GM23248 (cell line): ENCODE data around the gene LTBP3.

Experiments used
- EZH2 ChIP-seq: fragments of 200-600 bp; sonication (generic); IDR thresholded peaks from 2 replicates; pipeline ENCODE4 v1.6.1; 2018; ENCODE audit warnings: antibody characterized with exemption, mild to moderate bottlenecking; ENCODE audit not compliant: insufficient read depth, poor library complexity, severe bottlenecking
- EZH2phosphoT487 ChIP-seq: fragments of 200-600 bp; sonication (generic); IDR thresholded peaks from 2 replicates; pipeline ENCODE4 v1.6.1; 2018; ENCODE audit warnings: antibody characterized with exemption, moderate library complexity, mild to moderate bottlenecking, low read depth; ENCODE audit not compliant: insufficient read depth

DNA sequence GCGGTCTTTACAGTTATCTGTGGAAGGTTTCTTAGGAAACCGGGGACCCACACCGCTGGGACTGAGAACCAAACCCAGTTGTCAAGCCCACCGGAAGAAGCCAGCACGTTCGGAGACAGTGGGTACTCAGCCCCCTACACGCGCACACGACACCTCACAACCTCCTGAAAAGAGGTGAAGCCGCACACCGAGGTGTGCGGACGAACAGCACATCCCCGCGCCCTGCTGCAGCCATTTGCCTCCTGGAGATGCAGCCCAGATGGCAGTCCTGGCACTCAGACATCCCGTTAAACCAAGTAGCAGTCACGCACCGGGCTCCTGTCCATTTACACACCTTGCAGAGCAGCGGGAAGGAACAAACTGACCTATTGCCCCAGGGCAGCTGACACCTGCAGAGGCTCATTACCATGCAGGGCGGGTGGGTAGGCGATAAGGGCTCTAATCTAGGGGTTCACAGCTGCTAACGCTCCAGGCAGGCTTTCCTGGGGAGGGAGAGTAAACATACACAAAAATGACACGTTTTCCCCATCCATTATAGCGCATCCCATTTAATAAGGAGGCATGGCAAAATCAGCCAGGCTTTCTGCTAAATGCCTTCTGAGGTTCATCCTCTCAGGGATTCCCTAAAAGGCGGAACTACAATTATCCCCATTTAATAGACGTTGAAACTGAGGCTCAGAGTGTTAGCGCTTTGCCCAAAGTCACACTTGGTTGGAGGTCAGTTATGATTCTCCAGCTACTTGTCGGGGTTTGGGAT lies 16.8 kb upstream of the LTBP3 start:
- TF ChIP-seq EZH2phosphoT487 (no peak), EZH2 (no peak)
